Left cardiac atrium (tissue), 4 donors: ENCODE measurements around the gene GNAI1. TPM values are rescaled to one million over a fixed set of nuclear protein-coding genes. Genes with fewer than 3 reads are reported as not detected.

Experiments
- ATAC-seq, 2 donors: fragments of 200-7000 bp; cut with Tn5 transposase; one replicate each; pipeline ENCODE4 v1.9.1; 2020; ENCODE audit warnings: mild to moderate bottlenecking in 2 of 2, moderate library complexity in 2 of 2
- DNase-seq: peaks from one replicate; pipeline ENCODE4 v3.0.0-alpha.2; 2020
- intact Hi-C, 2 donors: fragments of 100-400 bp; cut with DNase I; formaldehyde crosslinking; loops; one replicate each; pipeline versions ENCODE4 v1.14.1 to v1.15.1; 2022 to 2023
- total RNA-seq, 2 donors: library from RNA; stranded (reverse); fragmentation: NEBNext Ultra II Directional; extraction: Animal tissue kit (Norgen Biotek cat#: 25700); gene quantifications; one replicate each; pipeline ENCODE4 v1.2.1, GENCODE V29; 2021
- donor health status: DM: no; HTN: yes; CAD: no.
- donor health status: DM: no; HTN: yes; CAD: no; lungs with severe emphysema.
- donor health status: DM: yes; HTN: yes; CAD: no.
- donor health status: Dilated cardiomyopathy.

GNAI1 gene
- total RNA-seq, 2 donors from 2014 or later, result 16.0 to 18.4 TPM

DNA sequence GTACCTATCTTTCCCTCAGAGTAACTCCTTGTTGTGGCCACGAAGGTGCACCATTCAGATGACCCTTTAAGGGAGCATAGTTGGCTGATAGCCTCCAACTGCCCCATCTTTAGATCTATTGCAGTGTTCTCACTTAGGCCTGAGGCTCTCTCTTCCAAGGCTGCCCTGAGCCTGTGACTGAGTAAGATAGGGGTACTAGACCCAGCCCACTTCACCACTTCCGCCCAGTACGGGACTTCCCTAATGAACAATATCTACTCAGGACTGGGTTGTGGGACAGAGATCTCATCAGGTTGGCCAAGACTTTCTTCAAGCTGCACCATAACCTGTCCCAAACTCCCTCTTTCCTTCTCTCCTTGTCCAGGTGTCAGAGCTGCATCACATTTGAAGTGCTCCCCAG is 5.7 kb upstream of the GNAI1 start:
- intact Hi-C loops, result no loop called here
- no peak for DNase-seq
- ATAC-seq, result peak in 1 of 2 donors; percentile 34

- intact Hi-C loops, result loop anchor here in 1 of 2 donors (10.0 kb wide), 1 partner anchor 155 kb away; no protein-coding TSS in a partner anchor
- no peak for ATAC-seq
- no peak for DNase-seq
Observed at GRCh38 chr7:80129785-80130184, 4.8 kb upstream of the GNAI1 start.

- intact Hi-C loops, result loop anchor here in 1 of 2 donors (10.0 kb wide), 1 partner anchor 153 kb away; no protein-coding TSS in a partner anchor
- ATAC-seq (no peak), DNase-seq (no peak)
Observed at GRCh38 chr7:80131675-80132435, 2.8 kb upstream of the GNAI1 start.

GRCh38 chr7:80132594-80132993 is 2.0 kb upstream of the GNAI1 start:
- intact Hi-C loops, result loop anchor here in 1 of 2 donors (10.0 kb wide), 1 partner anchor 152 kb away; no protein-coding TSS in a partner anchor
- ATAC-seq (no peak), DNase-seq (no peak)

DNA sequence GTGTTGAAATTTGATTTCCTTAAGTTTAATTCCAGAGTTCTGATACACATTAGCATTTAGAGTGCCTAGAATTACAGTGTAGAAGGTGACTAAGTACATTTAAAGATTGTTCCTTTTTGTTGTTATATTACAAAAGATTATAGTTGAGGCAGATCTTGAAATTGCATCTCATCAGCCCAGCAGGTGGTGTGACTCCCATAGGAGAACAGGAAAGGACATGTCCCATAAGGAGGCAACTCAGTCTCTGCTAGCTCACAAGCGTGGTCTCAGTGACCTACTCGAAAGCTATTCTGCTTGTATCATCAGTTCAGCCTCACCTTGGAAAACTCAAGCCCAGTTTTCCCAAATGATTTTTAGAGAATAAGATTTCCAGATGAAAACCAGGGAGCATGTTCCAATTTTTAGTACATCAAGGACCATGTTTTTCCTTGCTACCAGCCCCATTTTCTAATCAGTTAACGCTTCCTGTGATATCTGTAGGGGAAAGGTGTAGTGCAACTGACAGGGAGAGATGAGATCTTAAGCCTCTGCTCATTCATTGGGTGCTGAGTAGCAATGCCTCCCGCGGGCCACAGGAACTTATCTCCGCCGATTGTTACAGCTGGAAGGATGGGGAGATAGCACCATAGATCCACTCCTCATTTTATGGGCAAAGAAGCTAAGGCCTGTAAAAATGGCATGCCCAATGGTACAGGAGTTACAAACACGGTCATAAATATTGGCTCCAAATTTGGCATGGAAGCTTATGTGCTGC is 1.1 kb upstream of the GNAI1 start:
- ATAC-seq (no peak), DNase-seq (no peak)
- intact Hi-C loops, result loop anchor here in 1 of 2 donors (10.0 kb wide), 1 partner anchor 151 kb away; no protein-coding TSS in a partner anchor

DNA sequence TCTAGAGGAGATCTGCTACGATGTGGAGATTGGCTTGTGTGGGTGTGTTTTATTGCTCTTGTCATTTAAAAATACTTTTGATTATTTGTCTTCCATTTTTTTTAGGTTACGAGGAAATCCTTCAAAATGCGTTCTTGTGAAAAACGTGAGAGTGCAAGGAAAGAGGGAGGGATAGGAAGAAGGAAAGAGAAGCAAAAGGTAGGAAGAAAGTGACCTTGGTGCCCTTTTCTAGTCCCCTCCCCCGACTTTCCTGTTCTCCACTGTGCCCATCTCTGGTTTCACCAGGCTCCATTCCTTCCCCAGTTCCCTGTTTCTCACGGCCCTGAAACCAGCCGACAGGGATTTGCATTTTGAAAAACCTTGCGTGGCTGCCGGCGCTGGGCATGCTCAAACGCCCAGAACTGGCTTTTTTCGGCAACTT is 506 bp upstream of the GNAI1 start:
- DNase-seq, result no peak
- intact Hi-C loops, result loop anchor here in 1 of 2 donors (10.0 kb wide), 1 partner anchor 151 kb away; no protein-coding TSS in a partner anchor
- no peak for ATAC-seq

- ATAC-seq (peak; percentile 57 to 71), DNase-seq (no peak)
- intact Hi-C loops, result loop anchor here in 1 of 2 donors (5.0 to 10.0 kb wide), 2 partner anchors 149 to 257 kb away; no protein-coding TSS in a partner anchor
Observed at GRCh38 chr7:80135309-80136104, 876 bp downstream of the GNAI1 start.

GRCh38 chr7:80136261-80137055 is 1.8 kb downstream of the GNAI1 start:
- no peak for ATAC-seq
- intact Hi-C loops, result loop anchor here in 1 of 2 donors (5.0 to 10.0 kb wide), 2 partner anchors 148 to 256 kb away; no protein-coding TSS in a partner anchor
- DNase-seq, result no peak

- no peak for DNase-seq
- no peak for ATAC-seq
- intact Hi-C loops, result loop anchor here in 1 of 2 donors (5.0 to 10.0 kb wide), 2 partner anchors 147 to 255 kb away; no protein-coding TSS in a partner anchor
Observed at GRCh38 chr7:80137410-80137809, 2.8 kb downstream of the GNAI1 start.

DNA sequence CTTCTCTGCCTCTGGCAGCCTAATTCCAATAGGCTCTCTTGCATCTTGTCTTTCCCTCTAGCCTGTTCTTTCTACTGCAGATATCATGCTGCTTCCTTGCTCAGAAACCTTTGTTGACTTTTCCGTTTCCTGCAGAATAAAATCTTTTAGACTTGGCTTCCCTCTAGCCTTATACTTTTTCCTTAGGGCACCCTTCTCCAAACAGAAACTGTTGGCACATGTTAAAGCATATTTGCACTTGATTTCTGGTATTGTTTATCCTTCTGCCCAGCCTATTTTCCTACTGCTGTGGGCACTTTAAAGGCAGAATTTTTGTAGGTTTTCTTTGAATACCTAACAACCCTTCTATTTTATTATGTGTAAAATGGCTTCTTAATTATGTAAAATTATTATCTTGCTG is 4.6 kb downstream of the GNAI1 start:
- ATAC-seq (no peak), DNase-seq (no peak)
- intact Hi-C loops, result loop anchor here in 1 of 2 donors (5.0 to 10.0 kb wide), 2 partner anchors 146 to 253 kb away; no protein-coding TSS in a partner anchor

DNA sequence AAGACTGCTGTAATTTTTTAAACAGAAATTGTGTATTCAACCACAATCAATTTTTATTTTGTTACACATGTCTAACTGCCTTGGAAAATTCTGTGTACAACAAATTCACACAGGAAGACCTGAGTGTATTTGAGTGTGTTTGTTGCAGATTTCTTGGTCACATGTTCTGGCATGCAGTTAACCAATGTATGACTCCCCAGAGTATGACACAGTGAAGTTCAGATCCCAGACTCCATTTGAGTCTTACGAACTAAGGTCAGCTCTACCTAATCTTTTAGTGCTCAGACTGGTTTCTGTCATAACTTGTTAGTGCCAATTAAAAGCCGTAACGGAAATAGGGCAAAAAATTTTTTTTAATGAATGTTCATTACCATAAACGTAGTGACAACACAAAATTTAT is 5.8 kb downstream of the GNAI1 start:
- intact Hi-C loops, result no loop called here
- DNase-seq (no peak), ATAC-seq (no peak)

DNA sequence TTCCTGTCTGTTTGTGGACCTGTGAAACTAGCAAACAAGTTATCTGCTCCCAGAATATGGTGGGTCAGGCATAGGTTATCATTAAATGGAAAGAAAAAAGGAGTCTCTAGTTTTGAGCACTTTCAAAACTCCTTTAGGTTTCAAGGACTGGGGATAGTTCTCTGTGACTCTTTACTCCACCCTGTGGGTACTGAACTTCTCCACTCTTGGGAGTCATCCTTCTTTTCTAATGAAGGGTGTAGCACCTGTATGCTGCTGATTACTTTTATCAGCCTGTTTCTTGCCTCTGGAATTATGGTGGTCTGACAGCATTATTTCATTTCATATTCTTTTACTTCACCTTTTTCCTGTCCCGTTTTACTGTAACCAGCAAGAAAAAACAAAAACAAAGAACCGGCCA is 6.7 kb downstream of the GNAI1 start:
- DNase-seq (no peak), ATAC-seq (no peak)
- intact Hi-C loops, result no loop called here

GRCh38 chr7:80142853-80143580 is 8.4 kb downstream of the GNAI1 start:
- ATAC-seq, result no peak
- intact Hi-C loops, result no loop called here
- no peak for DNase-seq

GRCh38 chr7:80145780-80146422 is 11.3 kb downstream of the GNAI1 start:
- intact Hi-C loops, result no loop called here
- DNase-seq (no peak), ATAC-seq (no peak)

GRCh38 chr7:80146545-80147182 is 12.0 kb downstream of the GNAI1 start:
- intact Hi-C loops, result no loop called here
- no peak for ATAC-seq
- no peak for DNase-seq

DNA sequence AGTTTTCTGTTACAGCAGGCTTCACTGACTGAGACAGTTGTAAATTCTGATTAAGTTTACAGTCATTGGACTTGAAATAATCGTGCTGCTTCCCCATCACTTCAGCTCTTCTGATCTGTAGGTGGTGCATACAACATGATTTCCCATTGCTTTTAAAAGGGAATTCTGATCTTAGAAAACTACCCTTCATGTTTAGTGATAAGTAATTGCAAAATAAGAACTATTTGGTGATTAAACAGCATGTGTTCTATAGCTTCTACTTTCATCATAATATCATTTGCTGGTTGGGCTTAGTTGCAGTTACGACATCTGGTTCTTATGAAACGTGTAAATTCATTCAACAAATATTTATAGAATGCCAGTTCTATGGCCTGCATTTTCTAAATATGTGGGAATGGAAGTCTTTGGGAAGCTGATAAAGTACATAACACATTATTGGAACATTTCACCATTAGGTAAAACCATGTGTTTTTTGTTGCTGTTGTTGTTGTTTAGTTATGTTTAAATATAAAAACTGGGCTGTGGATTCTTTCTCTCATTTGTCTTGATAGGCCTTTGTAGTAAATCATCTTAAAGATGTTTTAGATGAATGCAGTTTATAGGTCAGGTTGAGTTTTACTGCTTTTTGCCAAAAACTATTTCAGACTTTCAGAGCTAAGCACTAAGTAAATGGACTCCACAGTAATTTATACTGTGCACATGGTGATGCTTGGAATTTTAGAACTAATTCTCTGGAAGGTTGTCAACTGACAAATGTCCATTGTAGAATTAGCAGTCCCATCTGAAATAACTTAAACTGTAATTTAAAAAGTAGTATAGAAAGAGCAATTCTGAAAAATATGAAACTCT is 13.1 kb downstream of the GNAI1 start:
- DNase-seq (no peak), ATAC-seq (peak in 1 of 2 donors; percentile 46)
- intact Hi-C loops, result no loop called here
